Right ventricle myocardium superior (tissue), 1 donor: ENCODE results near the gene TACR2. TPM values are rescaled to one million over a fixed set of nuclear protein-coding genes. Genes with fewer than 3 reads are reported as not detected.
A peak's percentile ranks its signal among the peaks of the same experiment; 100 is the strongest.

Source experiments
- ATAC-seq: fragments of 200-7000 bp; cut with Tn5 transposase; one replicate; pipeline ENCODE4 v1.9.1; 2020; ENCODE audit warnings: mild to moderate bottlenecking; ENCODE audit not compliant: poor library complexity
- DNase-seq: peaks from one replicate; pipeline ENCODE4 v3.0.0-alpha.2; 2020
- intact Hi-C: fragments of 100-400 bp; cut with DNase I; formaldehyde crosslinking; loops from one replicate; pipeline ENCODE4 v1.11.2; 2022
- total RNA-seq: library from RNA; stranded (reverse); fragmentation: NEBNext Ultra II Directional; extraction: Animal tissue kit (Norgen Biotek cat#: 25700); gene quantifications from one replicate; pipeline ENCODE4 v1.2.1, GENCODE V29; 2021
- donor health status: DM: no; HTN: yes; CAD: no; lungs with severe emphysema.

The TACR2 gene
- total RNA-seq, 1 donor from 2014 or later = 0.24 TPM

GRCh38 chr10:69409176-69409495, 7.6 kb downstream of the TACR2 start:
- ATAC-seq (no peak), DNase-seq (no peak)
- intact Hi-C loops = no loop called here

- ATAC-seq (peak; percentile 86), DNase-seq (peak; percentile 97)
- intact Hi-C loops = no loop called here
Observed at GRCh38 chr10:69408318-69409175, 8.2 kb downstream of the TACR2 start.

GRCh38 chr10:69407621-69408301, 9.0 kb downstream of the TACR2 start:
- no peak for ATAC-seq
- intact Hi-C loops = no loop called here
- DNase-seq = peak; percentile 48

DNA sequence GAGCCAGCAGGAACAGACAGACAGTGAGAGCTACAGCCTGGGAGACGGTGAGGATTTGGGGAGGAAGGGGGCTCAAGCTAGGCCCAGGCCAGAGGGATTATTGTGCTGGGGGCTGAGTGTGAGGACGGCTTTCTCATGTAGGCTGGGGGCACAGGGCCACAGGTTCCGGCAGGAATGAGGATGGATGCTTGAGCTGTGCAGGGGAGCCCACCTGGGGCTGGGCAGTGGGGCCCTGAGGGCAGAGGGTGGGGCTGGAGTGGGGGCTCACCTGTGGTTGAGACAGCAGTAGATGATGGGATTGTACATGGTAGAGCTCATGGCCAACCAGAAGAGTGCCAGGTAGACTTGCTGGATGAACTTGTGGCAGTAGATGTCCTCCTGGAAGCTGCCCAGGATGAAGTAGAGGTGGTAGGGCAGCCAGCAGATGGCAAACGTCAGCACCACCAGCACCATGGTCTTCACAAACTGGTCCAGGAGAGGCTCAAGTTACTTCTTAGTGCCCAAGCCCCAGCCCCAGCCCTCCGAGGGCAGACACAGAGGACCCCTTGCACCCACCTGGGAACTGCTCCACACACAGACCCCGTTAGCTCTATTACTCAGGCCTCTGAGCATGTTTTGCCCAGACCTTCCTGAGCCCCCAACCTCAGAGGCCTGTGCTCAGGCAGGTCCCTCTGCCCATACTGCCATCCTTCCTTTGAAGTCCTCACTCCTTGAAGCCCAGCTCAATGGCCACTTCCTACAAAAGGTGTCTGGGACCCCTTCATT, 9.7 kb downstream of the TACR2 start:
- ATAC-seq (no peak), DNase-seq (no peak)
- intact Hi-C loops = no loop called here

- intact Hi-C loops = no loop called here
- peak; percentile 19 for ATAC-seq
- DNase-seq = peak; percentile 79
Observed at GRCh38 chr10:69406302-69406811, 10.4 kb downstream of the TACR2 start.

- DNase-seq (no peak), ATAC-seq (no peak)
- intact Hi-C loops = no loop called here
Observed at GRCh38 chr10:69405221-69405620, 11.5 kb downstream of the TACR2 start.

DNA sequence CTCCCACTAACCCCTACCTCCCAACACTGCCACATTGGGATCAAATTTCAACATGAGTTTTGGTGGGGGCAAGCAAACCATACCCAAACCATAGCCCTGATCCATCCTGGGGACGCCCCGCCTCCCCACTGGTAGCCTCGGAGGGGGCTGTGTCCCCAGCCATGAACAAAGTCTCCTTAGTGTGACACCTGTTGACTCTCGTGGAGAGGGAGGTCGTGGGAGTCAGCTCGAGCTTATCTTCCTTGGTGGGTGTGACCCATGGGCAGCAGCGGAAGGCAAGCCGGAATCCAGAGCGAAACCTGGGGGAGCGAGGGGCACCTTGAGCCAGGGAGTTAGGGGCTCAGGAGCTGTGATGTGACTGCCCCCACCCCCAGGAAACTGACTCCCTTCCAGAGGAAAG, 11.9 kb downstream of the TACR2 start:
- DNase-seq (no peak), ATAC-seq (no peak)
- intact Hi-C loops = no loop called here

GRCh38 chr10:69403519-69403918, 13.2 kb downstream of the TACR2 start:
- intact Hi-C loops = no loop called here
- ATAC-seq (no peak), DNase-seq (no peak)

GRCh38 chr10:69403066-69403465, 13.7 kb downstream of the TACR2 start:
- no peak for DNase-seq
- intact Hi-C loops = no loop called here
- no peak for ATAC-seq

DNA sequence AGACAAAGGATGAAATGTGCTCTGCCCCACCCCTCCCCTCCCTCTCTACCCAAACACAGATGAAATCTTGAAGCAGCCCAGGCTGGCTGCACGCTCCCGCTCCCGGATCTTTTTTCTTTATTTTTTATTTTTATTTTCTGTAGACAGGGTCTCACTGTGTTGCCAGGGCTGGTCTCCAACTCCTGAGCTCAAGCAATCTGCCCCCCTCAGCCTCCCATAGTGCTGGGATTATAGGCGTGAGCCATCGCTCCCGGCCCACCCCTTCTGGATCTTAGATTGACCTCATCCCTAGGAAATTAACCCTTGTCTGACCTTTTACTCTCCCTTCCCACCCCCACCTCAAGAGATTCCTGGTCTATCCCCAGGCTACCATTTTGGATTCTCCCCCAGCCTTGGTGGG, 14.3 kb downstream of the TACR2 start:
- ATAC-seq = no peak
- no peak for DNase-seq
- intact Hi-C loops = no loop called here

GRCh38 chr10:69401416-69401815, 15.3 kb downstream of the TACR2 start:
- no peak for ATAC-seq

DNA sequence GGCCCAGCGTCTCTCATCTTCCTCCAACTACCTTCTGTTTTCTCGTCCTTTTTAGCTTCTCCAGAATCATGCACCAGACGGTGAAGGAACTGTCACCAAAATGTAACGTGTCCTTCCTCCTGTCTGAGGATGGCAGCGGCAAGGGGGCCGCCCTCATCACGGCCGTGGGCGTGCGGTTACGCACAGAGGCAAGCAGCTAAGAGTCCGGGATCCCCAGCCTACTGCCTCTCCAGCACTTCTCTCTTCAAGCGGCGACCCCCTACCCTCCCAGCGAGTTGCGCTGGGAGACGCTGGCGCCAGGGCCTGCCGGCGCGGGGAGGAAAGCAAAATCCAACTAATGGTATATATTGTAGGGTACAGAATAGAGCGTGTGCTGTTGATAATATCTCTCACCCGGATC, 15.8 kb downstream of the TACR2 start:
- DNase-seq = no peak
- intact Hi-C loops = no loop called here
- no peak for ATAC-seq

More at GRCh38 chr10:69401416-69401815, 15.3 kb downstream of the TACR2 start:
- intact Hi-C loops = no loop called here
- no peak for DNase-seq

DNA sequence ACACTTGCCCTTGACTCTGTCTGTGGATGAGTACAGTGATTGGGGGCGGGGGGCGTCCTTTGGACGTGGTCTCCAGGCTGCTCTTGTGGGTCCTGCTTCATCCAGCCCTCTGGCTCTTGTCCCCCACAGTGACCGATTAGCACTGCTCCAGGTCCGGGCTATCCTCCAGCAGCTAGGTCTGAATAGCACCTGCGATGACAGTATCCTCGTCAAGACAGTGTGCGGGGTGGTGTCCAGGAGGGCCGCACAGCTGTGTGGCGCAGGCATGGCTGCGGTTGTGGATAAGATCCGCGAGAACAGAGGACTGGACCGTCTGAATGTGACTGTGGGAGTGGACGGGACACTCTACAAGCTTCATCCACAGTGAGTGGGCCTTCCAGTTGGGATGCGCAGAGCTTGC, 18.3 kb downstream of the TACR2 start:
- intact Hi-C loops = no loop called here
- no peak for DNase-seq
- peak; percentile 14 for ATAC-seq

- DNase-seq (no peak), ATAC-seq (peak; percentile 78)
- intact Hi-C loops = no loop called here
Observed at GRCh38 chr10:69397972-69398371, 18.7 kb downstream of the TACR2 start.

GRCh38 chr10:69394020-69394419, 22.7 kb downstream of the TACR2 start:
- ATAC-seq (no peak), DNase-seq (no peak)
- intact Hi-C loops = loop anchor here (5.0 kb wide), 1 partner anchor 77 kb away; no protein-coding TSS in a partner anchor

GRCh38 chr10:69392481-69393000, 24.2 kb downstream of the TACR2 start:
- ATAC-seq = peak; percentile 92
- intact Hi-C loops = loop anchor here (1.0 to 5.0 kb wide), 2 partner anchors 75 to 155 kb away; no protein-coding TSS in a partner anchor

GRCh38 chr10:69391158-69391557, 25.6 kb downstream of the TACR2 start:
- peak; percentile 66 for ATAC-seq

More at GRCh38 chr10:69392481-69393000, 24.2 kb downstream of the TACR2 start:
- peak; percentile 91 for DNase-seq

GRCh38 chr10:69389827-69390490, 26.8 kb downstream of the TACR2 start:
- DNase-seq (peak; percentile 76), ATAC-seq (peak; percentile 50)
- intact Hi-C loops = loop anchor here (5.0 kb wide), 1 partner anchor 73 kb away; no protein-coding TSS in a partner anchor

More at GRCh38 chr10:69391158-69391557, 25.6 kb downstream of the TACR2 start:
- DNase-seq = peak; percentile 60
- intact Hi-C loops = loop anchor here (5.0 kb wide), 1 partner anchor 74 kb away; no protein-coding TSS in a partner anchor
